ENCODE measurements around the gene MYBPHL.

Gene MYBPHL

GRCh38 chr1:109263597-109264378 lies 43.0 kb downstream of the MYBPHL start:
- DNase-seq, result peak; percentile 58

- no peak for DNase-seq
Measured at GRCh38 chr1:109263234-109263596, 43.6 kb downstream of the MYBPHL start.

- DNase-seq, result no peak
Measured at GRCh38 chr1:109262231-109263055, 44.4 kb downstream of the MYBPHL start.

GRCh38 chr1:109261578-109261977 lies 45.2 kb downstream of the MYBPHL start:
- no peak for DNase-seq

GRCh38 chr1:109261006-109261405 lies 45.8 kb downstream of the MYBPHL start:
- no peak for DNase-seq

- no peak for DNase-seq
Measured at GRCh38 chr1:109259674-109260557, 46.9 kb downstream of the MYBPHL start.

GRCh38 chr1:109258481-109259466 lies 48.0 kb downstream of the MYBPHL start:
- no peak for DNase-seq

- DNase-seq, result no peak
Measured at GRCh38 chr1:109257682-109258421, 49.0 kb downstream of the MYBPHL start.

GRCh38 chr1:109256971-109257681 lies 49.7 kb downstream of the MYBPHL start:
- no peak for DNase-seq

GRCh38 chr1:109256085-109256484 lies 50.7 kb downstream of the MYBPHL start:
- DNase-seq, result no peak

- no peak for DNase-seq
Measured at GRCh38 chr1:109255678-109256077, 51.1 kb downstream of the MYBPHL start.

GRCh38 chr1:109255097-109255651 lies 51.6 kb downstream of the MYBPHL start:
- no peak for DNase-seq

GRCh38 chr1:109254621-109255096 lies 52.2 kb downstream of the MYBPHL start:
- no peak for DNase-seq

GRCh38 chr1:109253803-109254620 lies 52.8 kb downstream of the MYBPHL start:
- DNase-seq, result no peak

- no peak for DNase-seq
Measured at GRCh38 chr1:109252893-109253802, 53.7 kb downstream of the MYBPHL start.

GRCh38 chr1:109252167-109252892 lies 54.5 kb downstream of the MYBPHL start:
- no peak for DNase-seq

Measured in stimulated activated naive CD4-positive, alpha-beta T cell treated with Interleukin-2 at 50 U/mL for 16 hours (primary cell).